ENCODE results near the gene TTC3.

TTC3 gene

GRCh38 chr21:37055271-37055855 is 17.7 kb upstream of the TTC3 start:
- H3K9ac ChIP-seq (ENCODE audit: low read depth, low read length, poor library complexity, severe bottlenecking): no peak overlapping the region
- no peaks in the 10 kb centered on the region for H3K79me2 ChIP-seq (ENCODE audit: insufficient read depth, low read length)
- H3F3A ChIP-seq (ENCODE audit: low read depth): no peaks in the 10 kb centered on the region
- no peaks in the 10 kb centered on the region for H3K9me2 ChIP-seq (replicated peaks; ENCODE audit: low read depth, low read length)
- no peaks in the 10 kb centered on the region for H4K20me1 ChIP-seq (ENCODE audit: insufficient read depth, low read length, poor library complexity, severe bottlenecking)
- 0 out of 2 replicates have a peak, but pooled peaks cover 3% of the 10 kb centered on the region for H3K9me3 ChIP-seq (ENCODE audit: insufficient read depth, low read depth, low read length)
- H3K27me3 ChIP-seq (ENCODE audit: insufficient read depth, low read length, poor library complexity, severe bottlenecking): no peaks in the 10 kb centered on the region
- no peak overlapping the region for H3K4me2 ChIP-seq (ENCODE audit: low read depth, low read length, poor library complexity, severe bottlenecking)
- H3K4me1 ChIP-seq (ENCODE audit: insufficient read depth, low read length, poor library complexity, severe bottlenecking): peaks cover 10% of the 10 kb centered on the region
- no peak for TF ChIP-seq CTCF (conservative IDR thresholded peaks at IDR 0.05; ENCODE audit: low read length)
- no peak for TF ChIP-seq EZH2phosphoT487 (IDR thresholded peaks at IDR 0.05; ENCODE audit: borderline replicate concordance)
- H3K4me3 ChIP-seq (ENCODE audit: low read length, poor library complexity, severe bottlenecking): no peak overlapping the region
- H2AFZ ChIP-seq (ENCODE audit: low read length): no peak overlapping the region
- H3K36me3 ChIP-seq (ENCODE audit: insufficient read depth, low read length): no peaks in the 10 kb centered on the region

- H3K27me3 ChIP-seq (ENCODE audit: insufficient read depth, low read length, poor library complexity, severe bottlenecking): no peaks in the 10 kb centered on the region
- H3K79me2 ChIP-seq (ENCODE audit: insufficient read depth, low read length): no peaks in the 10 kb centered on the region
- no peak overlapping the region for H3K4me2 ChIP-seq (ENCODE audit: low read depth, low read length, poor library complexity, severe bottlenecking)
- TF ChIP-seq CTCF (conservative IDR thresholded peaks at IDR 0.05; ENCODE audit: low read length) (no peak), EZH2phosphoT487 (IDR thresholded peaks at IDR 0.05; ENCODE audit: borderline replicate concordance) (no peak)
- no peaks in the 10 kb centered on the region for H3F3A ChIP-seq (ENCODE audit: low read depth)
- H3K4me1 ChIP-seq (ENCODE audit: insufficient read depth, low read length, poor library complexity, severe bottlenecking): peaks cover 25% of the 10 kb centered on the region
- 0 out of 2 replicates have a peak, but pooled peaks cover 3% of the 10 kb centered on the region for H3K9me3 ChIP-seq (ENCODE audit: insufficient read depth, low read depth, low read length)
- H2AFZ ChIP-seq (ENCODE audit: low read length): no peak overlapping the region
- H4K20me1 ChIP-seq (ENCODE audit: insufficient read depth, low read length, poor library complexity, severe bottlenecking): no peaks in the 10 kb centered on the region
- H3K9ac ChIP-seq (ENCODE audit: low read depth, low read length, poor library complexity, severe bottlenecking): no peak overlapping the region
- H3K9me2 ChIP-seq (replicated peaks; ENCODE audit: low read depth, low read length): no peaks in the 10 kb centered on the region
- H3K36me3 ChIP-seq (ENCODE audit: insufficient read depth, low read length): no peaks in the 10 kb centered on the region
- H3K4me3 ChIP-seq (ENCODE audit: low read length, poor library complexity, severe bottlenecking): no peak overlapping the region
Measured at GRCh38 chr21:37057614-37058013, 15.4 kb upstream of the TTC3 start.

- no peaks in the 10 kb centered on the region for H4K20me1 ChIP-seq (ENCODE audit: insufficient read depth, low read length, poor library complexity, severe bottlenecking)
- 0 out of 2 replicates have a peak, but pooled peaks cover 3% of the 10 kb centered on the region for H3K9me3 ChIP-seq (ENCODE audit: insufficient read depth, low read depth, low read length)
- no peaks in the 10 kb centered on the region for H3K9me2 ChIP-seq (replicated peaks; ENCODE audit: low read depth, low read length)
- no peaks in the 10 kb centered on the region for H3K36me3 ChIP-seq (ENCODE audit: insufficient read depth, low read length)
- H3K79me2 ChIP-seq (ENCODE audit: insufficient read depth, low read length): no peaks in the 10 kb centered on the region
- H3F3A ChIP-seq (ENCODE audit: low read depth): no peaks in the 10 kb centered on the region
- H3K4me2 ChIP-seq (ENCODE audit: low read depth, low read length, poor library complexity, severe bottlenecking): no peak overlapping the region
- H3K4me3 ChIP-seq (ENCODE audit: low read length, poor library complexity, severe bottlenecking): no peak overlapping the region
- no peak overlapping the region for H2AFZ ChIP-seq (ENCODE audit: low read length)
- no peak overlapping the region for H3K9ac ChIP-seq (ENCODE audit: low read depth, low read length, poor library complexity, severe bottlenecking)
- H3K4me1 ChIP-seq (ENCODE audit: insufficient read depth, low read length, poor library complexity, severe bottlenecking): peaks cover 25% of the 10 kb centered on the region
- no peak for TF ChIP-seq EZH2phosphoT487 (IDR thresholded peaks at IDR 0.05; ENCODE audit: borderline replicate concordance)
- no peak for TF ChIP-seq CTCF (conservative IDR thresholded peaks at IDR 0.05; ENCODE audit: low read length)
- H3K27me3 ChIP-seq (ENCODE audit: insufficient read depth, low read length, poor library complexity, severe bottlenecking): no peaks in the 10 kb centered on the region
Measured at GRCh38 chr21:37058261-37058660, 14.8 kb upstream of the TTC3 start.
